ENCODE measurements around the gene FOXD4L1.
"Not testable (repeated sequence)": the region's sequence is repeated elsewhere in the genome, so short reads cannot be mapped to it uniquely, and the experiment has no call there.

FOXD4L1 gene

DNA sequence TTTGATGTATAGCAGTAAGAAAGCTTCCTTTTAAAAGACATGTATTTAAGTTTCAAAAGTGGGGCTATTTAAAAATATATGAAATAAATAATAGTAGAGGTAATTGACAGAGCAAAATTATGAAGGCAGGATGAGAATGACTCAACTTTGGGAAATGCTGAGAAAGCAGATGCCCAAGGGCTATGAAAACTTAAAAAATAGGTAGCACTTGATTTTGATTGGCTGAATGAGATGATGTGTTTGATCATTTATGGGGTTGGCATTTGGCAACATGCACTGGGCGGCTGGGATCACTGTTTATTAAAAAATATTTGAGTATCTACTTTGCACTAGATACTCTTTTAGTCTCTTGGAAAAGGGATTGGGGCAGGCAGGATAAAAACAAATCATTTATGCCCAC lies 26.5 kb downstream of the FOXD4L1 start:
- not testable (repeated sequence) for DNase-seq (ENCODE audit: low spot score)

GRCh38 chr2:113527350-113528045 lies 29.0 kb downstream of the FOXD4L1 start:
- DNase-seq (ENCODE audit: low spot score): not testable (repeated sequence)

DNA sequence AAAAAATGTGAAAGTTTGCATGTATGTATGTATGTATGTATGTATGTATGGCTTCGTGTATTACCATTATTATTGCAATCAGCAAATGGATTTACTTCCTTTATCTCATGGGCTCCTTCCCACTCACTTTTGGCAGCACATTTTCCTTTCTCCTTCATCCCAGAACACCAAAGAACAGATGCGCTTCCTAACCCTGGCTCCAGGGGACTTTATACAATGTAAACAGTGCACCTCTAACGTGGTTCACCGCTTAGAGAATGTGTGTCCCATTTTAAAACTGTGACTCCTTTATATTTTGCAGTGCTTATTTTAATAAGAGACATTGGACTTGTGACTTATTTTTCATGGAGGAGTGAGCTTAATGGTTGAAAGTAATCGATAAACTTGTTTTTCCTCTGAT lies 29.7 kb downstream of the FOXD4L1 start:
- not testable (repeated sequence) for DNase-seq (ENCODE audit: low spot score)

DNA sequence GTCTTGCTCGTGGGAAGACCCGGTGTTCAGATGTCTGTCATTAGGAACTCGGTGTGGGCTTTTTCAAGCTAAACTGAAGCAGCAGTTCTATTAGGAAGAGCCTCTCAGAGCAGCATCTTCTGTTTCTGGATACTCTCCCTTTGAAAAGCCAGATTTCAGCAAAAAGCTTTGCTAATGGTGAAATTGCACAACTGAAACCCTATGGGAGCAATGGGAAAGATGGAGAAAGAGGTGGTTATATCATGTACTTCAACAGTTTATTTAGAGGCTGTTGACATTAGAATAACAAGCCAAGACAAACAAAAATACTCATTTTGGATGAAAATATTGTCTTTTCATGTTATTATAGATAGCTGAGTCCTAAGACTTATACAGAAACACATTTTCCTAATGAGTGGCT lies 30.4 kb downstream of the FOXD4L1 start:
- DNase-seq (ENCODE audit: low spot score): not testable (repeated sequence)

DNA sequence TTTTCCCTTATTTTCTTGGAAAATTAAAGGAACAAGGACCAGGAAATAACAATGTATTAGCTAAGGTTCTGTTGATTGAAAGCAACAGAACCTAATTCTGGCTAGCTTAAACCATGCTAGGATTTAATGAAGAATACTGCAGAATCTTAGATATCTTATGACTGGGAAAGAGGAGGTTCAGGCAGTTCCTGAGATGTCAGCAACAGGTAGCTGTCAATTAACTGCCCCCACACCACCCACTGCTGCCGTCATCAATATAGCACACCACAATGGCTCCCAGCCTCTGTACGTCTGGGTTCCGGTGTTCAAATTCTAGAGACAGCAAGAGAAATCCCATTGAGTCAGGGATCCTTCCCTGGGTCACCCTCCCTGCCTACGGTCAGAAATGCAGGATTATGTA lies 34.5 kb downstream of the FOXD4L1 start:
- DNase-seq (ENCODE audit: low spot score): not testable (repeated sequence)

GRCh38 chr2:113536573-113536972 lies 38.1 kb downstream of the FOXD4L1 start:
- DNase-seq (ENCODE audit: low spot score): not testable (repeated sequence)

GRCh38 chr2:113540834-113541203 lies 42.4 kb downstream of the FOXD4L1 start:
- not testable (repeated sequence) for DNase-seq (ENCODE audit: low spot score)

- peak; percentile 63 for DNase-seq (ENCODE audit: low spot score)
These were observed 42.9 kb downstream of the FOXD4L1 start for GRCh38 chr2:113541204-113541975.

DNA sequence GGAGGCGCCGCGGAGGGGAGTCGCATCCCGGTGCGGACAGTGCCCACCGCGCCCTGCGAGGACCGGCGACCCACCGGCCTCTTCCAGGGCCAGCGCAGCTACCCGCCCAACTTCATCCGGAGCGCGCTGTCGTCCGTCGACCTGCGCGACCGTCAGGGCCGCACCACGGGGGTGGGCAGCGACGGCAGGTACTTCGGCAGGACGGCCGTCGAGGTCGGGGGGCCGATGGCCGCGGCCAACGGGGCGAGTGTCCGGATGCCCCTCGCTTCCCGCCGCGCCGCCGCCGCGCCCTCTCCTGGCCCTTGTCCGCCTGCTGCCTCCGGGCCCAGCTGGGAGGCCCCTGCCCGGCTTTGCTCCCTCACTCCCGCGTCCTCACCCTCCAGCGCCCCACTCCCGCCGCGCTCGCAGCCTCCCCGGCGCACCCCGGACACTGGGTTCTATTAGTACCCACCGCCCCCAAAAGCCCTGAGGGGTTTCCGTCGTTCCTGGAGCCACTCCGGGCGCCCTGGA lies 43.6 kb downstream of the FOXD4L1 start:
- peak; percentile 2 for DNase-seq (ENCODE audit: low spot score)

GRCh38 chr2:113542529-113542928 lies 44.1 kb downstream of the FOXD4L1 start:
- DNase-seq (ENCODE audit: low spot score): not testable (repeated sequence)
